HCT116 (cell line): ENCODE measurements around the gene C9orf50. TPM values are rescaled to one million over a fixed set of nuclear protein-coding genes. Genes with fewer than 3 reads are reported as not detected.
"Not testable (repeated sequence)": the region's sequence is repeated elsewhere in the genome, so short reads cannot be mapped to it uniquely, and the experiment has no call there.

Experiments
- ATAC-seq: fragments of 200-7000 bp; cut with Tn5 transposase; 2 replicates; pipeline ENCODE4 v1.9.1; 2020; ENCODE audit warnings: mild to moderate bottlenecking, moderate library complexity
- BruUV-seq: library from RNA; stranded (reverse); fragments of 400-500 nt; replicated peaks from 2 replicates; lab custom pipeline; 2021; lab: Mats Ljungman, UMichigan
- CTCF ChIA-PET: fragments of 300-600 bp; sonication (Branson Sonifier 250); formaldehyde crosslinking; loops from one replicate; lab custom pipeline; 2021; ENCODE audit warnings: antibody characterized with exemption; lab: Charles Lee
- POLR2A ChIA-PET: fragments of 300-600, 350-600 bp; sonication (Branson Sonifier 250); formaldehyde crosslinking; loops from one replicate; lab custom pipeline; 2021; ENCODE audit warnings: antibody characterized with exemption; lab: Charles Lee
- RAD21 ChIA-PET, 2 experiments: fragments of 300-600 bp; sonication (Branson Sonifier 250); formaldehyde crosslinking; loops; one replicate each; lab custom pipeline; 2023; ENCODE audit warnings: low total read pairs in 2 of 2; ENCODE audit not compliant: uncharacterized antibody in 2 of 2, unreplicated experiment in 2 of 2, low non-redundant PET in 1 of 2; lab: Charles Lee
- DNase-seq: peaks from one replicate; pipeline ENCODE4 v3.0.0-alpha.2; 2010; ENCODE audit warnings: low read depth, low spot score
- H2AFZ ChIP-seq: fragments of 200-600 bp; shearing (Covaris generic), sonication (generic); 2 replicates; pipeline ENCODE4 v1.6.1; 2017; ENCODE audit warnings: low read depth, mixed run types, mixed read lengths, antibody characterized with exemption, low read length; ENCODE audit not compliant: poor library complexity, severe bottlenecking
- H3K27ac ChIP-seq: 2 replicates; pipeline ENCODE4 v1.5.1; 2012; ENCODE audit warnings: low read depth, low read length
- H3K27me3 ChIP-seq: fragments of 200-600 bp; sonication (generic); 2 replicates; pipeline ENCODE4 v1.6.1; 2016; ENCODE audit warnings: mixed run types, low read length, mixed read lengths; ENCODE audit not compliant: insufficient read depth
- H3K36me3 ChIP-seq, 2 experiments: fragments of 200-500 bp in 1 of 2; fragments of 200-600 bp in 1 of 2; sonication (Bioruptor generic) in 1 of 2; sonication (generic) in 1 of 2; 2 replicates each; pipeline versions ENCODE4 v1.5.1 to v1.6.1; 2014 to 2016; ENCODE audit warnings: low read length in 2 of 2, inconsistent platforms in 1 of 2, mixed read lengths in 1 of 2, mixed run types in 1 of 2; ENCODE audit not compliant: insufficient read depth in 2 of 2, control insufficient read depth in 1 of 2
- H3K4me1 ChIP-seq, 2 experiments: fragments of 200-600 bp in 1 of 2; sonication (generic) in 1 of 2; 2 replicates each; pipeline versions ENCODE4 v1.5.1 to v1.6.1; 2012 to 2017; ENCODE audit warnings: low read length in 2 of 2, inconsistent platforms in 1 of 2, mild to moderate bottlenecking in 1 of 2, mixed read lengths in 1 of 2, mixed run types in 1 of 2, moderate library complexity in 1 of 2; ENCODE audit not compliant: insufficient read depth in 2 of 2, control insufficient read depth in 1 of 2
- H3K4me2 ChIP-seq: fragments of 200-600 bp; sonication (generic); 2 replicates; pipeline ENCODE4 v1.6.1; 2017; ENCODE audit warnings: mixed run types, low read length, mixed read lengths
- H3K4me3 ChIP-seq, 2 experiments: fragments of 200-600 bp in 1 of 2; sonication (generic) in 1 of 2; replicated peaks in 1 of 2; 2 replicates each; pipeline ENCODE4 v1.5.1; 2011 to 2016; ENCODE audit warnings: low read length in 2 of 2, control low read depth in 1 of 2, low read depth in 1 of 2, mild to moderate bottlenecking in 1 of 2, mixed read lengths in 1 of 2, mixed run types in 1 of 2
- H3K79me2 ChIP-seq: fragments of 200-600 bp; sonication (generic); 2 replicates; pipeline ENCODE4 v1.6.1; 2017; ENCODE audit warnings: mild to moderate bottlenecking, mixed run types, low read length, moderate library complexity, mixed read lengths; ENCODE audit not compliant: insufficient read depth
- H3K9ac ChIP-seq: fragments of 200-600 bp; sonication (generic); 2 replicates; pipeline ENCODE4 v1.6.1; 2016; ENCODE audit warnings: low read length, mixed read lengths
- H3K9me2 ChIP-seq: fragments of 200-600 bp; sonication (generic), shearing (Covaris generic); 2 replicates; pipeline ENCODE4 v1.6.1; 2017; ENCODE audit warnings: mixed run types, mild to moderate bottlenecking, moderate library complexity; ENCODE audit not compliant: insufficient read depth
- H3K9me3 ChIP-seq, 2 experiments: fragments of 200-500 bp in 1 of 2; fragments of 200-600 bp in 1 of 2; sonication (Bioruptor generic) in 1 of 2; sonication (generic) in 1 of 2; 2 replicates each; pipeline ENCODE4 v1.6.1; 2014 to 2017; ENCODE audit warnings: low read length in 2 of 2, mixed read lengths in 2 of 2, inconsistent platforms in 1 of 2, low read depth in 1 of 2, mild to moderate bottlenecking in 1 of 2, mixed run types in 1 of 2, moderate library complexity in 1 of 2; ENCODE audit not compliant: control insufficient read depth in 1 of 2, insufficient read depth in 1 of 2
- H4K20me1 ChIP-seq: fragments of 200-600 bp; sonication (generic), shearing (Covaris generic); 2 replicates; pipeline ENCODE4 v1.6.1; 2017; ENCODE audit warnings: mixed run types, mild to moderate bottlenecking, moderate library complexity; ENCODE audit not compliant: insufficient read depth
- CEBPB ChIP-seq: IDR thresholded peaks from 2 replicates; pipeline ENCODE4 v1.6.1; 2012; ENCODE audit warnings: low read depth
- ELF1 ChIP-seq: IDR thresholded peaks from 2 replicates; pipeline ENCODE4 v1.6.1; 2012; ENCODE audit warnings: low read depth, borderline replicate concordance
- EZH2 ChIP-seq: fragments of 200-600 bp; sonication (generic); IDR thresholded peaks from 2 replicates; pipeline ENCODE4 v1.6.1; 2017; ENCODE audit warnings: antibody characterized with exemption, mixed run types
- EZH2phosphoT487 ChIP-seq: fragments of 200-600 bp; IDR thresholded peaks from 2 replicates; pipeline ENCODE4 v1.6.1; 2018; ENCODE audit warnings: antibody characterized with exemption, borderline replicate concordance
- FOSL1 ChIP-seq: IDR thresholded peaks from 2 replicates; pipeline ENCODE4 v1.6.1; 2012; ENCODE audit warnings: low read depth
- RAD21 ChIP-seq: IDR thresholded peaks from 2 replicates; pipeline ENCODE4 v1.6.1; 2012; ENCODE audit warnings: low read depth, mild to moderate bottlenecking
- SIN3A ChIP-seq: IDR thresholded peaks from 2 replicates; pipeline ENCODE4 v1.6.1; 2012; ENCODE audit warnings: low read depth
- TCF7L2 ChIP-seq: IDR thresholded peaks from 2 replicates; pipeline ENCODE4 v1.7.0; 2011; ENCODE audit warnings: borderline replicate concordance, inconsistent platforms; ENCODE audit not compliant: insufficient read depth, insufficient read length; ENCODE audit errors: extremely low read depth
- ZFX ChIP-seq: fragments of 450-650 bp; IDR thresholded peaks from 2 replicates; pipeline ENCODE4 v1.6.1; 2017
- intact Hi-C: fragments of 100-400 bp; cut with micrococcal nuclease; formaldehyde crosslinking; loops from 2 replicates; pipeline ENCODE4 v1.10.0; 2022
- total RNA-seq: library from RNA; stranded (reverse); gene quantifications from one replicate; pipeline ENCODE4 v1.2.1, GENCODE V29; 2021; ENCODE audit not compliant: unreplicated experiment
- TF ChIP-seq, protein P1 (sequence below), 3 experiments: fragments of 200-600 bp in 1 of 3; sonication (generic) in 1 of 3; IDR thresholded peaks in 2 of 3; conservative IDR thresholded peaks in 1 of 3; 2 replicates each; pipeline ENCODE4 v1.5.1; 2012 to 2017; ENCODE audit warnings: low read depth in 2 of 3, low read length in 2 of 3, antibody characterized with exemption in 1 of 3, borderline replicate concordance in 1 of 3, control low read depth in 1 of 3, mild to moderate bottlenecking in 1 of 3, mixed read lengths in 1 of 3, mixed run types in 1 of 3, moderate library complexity in 1 of 3; ENCODE audit not compliant: insufficient read depth in 1 of 3
- TF ChIP-seq, protein P2 (sequence below): IDR thresholded peaks from 2 replicates; pipeline ENCODE4 v1.6.1; 2012; ENCODE audit warnings: low read depth

C9orf50 gene
- total RNA-seq, 1 experiment from 2014 or later, result not detected

DNA sequence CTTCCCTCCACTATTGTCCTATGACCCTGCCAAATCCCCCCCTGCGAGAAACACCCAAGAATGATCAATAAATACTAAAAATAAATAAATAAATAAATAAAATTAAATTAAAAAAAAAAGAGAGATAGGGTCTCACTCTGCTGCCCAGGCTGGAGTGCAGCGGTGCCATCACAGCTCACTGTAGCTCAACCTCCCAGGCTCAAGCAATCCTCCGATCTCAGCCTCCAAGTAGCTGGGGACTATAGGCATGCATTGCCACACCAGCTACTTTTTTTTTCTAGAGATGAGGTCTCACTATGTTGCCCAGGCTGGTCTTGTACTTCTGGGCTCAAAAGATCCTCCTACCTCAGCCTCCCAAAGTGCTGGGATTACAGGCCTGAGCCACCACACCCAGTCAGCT is 41.3 kb upstream of the C9orf50 start:
- POLR2A ChIA-PET, H3K36me3 ChIP-seq, H4K20me1 ChIP-seq, H3K27ac ChIP-seq, ATAC-seq, H3K9me2 ChIP-seq, H3K9ac ChIP-seq, H3K4me3 ChIP-seq, H3K79me2 ChIP-seq, intact Hi-C loops, H3K27me3 ChIP-seq, RAD21 ChIA-PET, H3K4me2 ChIP-seq, DNase-seq, BruUV-seq, H2AFZ ChIP-seq, H3K9me3 ChIP-seq: not testable (repeated sequence)
- CTCF ChIA-PET, result interaction anchor here (0.7 kb wide), 1 partner anchor 97 kb away, joined by 3 read pairs; no protein-coding TSS in a partner anchor
- H3K4me1 ChIP-seq, result peaks cover 6 to 16% of the 10 kb centered on the region in 2 experiments

DNA sequence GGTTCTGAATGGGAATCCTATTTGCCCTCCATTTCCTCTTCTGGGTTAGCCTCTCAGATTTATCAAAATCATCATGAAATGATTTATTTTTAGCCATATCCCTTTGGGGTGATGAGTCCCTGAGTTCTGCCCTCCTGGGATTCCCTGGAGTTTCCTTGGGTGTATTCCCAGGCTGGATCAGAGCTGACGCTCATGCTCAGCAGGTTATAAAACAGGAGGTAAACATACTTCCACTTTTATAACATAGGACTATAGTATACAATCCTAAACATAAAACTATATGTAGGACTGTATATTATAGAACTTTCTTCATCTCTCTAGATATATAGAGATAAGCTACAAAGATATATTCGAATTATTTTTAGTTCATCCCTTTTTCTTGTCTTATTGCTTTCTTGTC is 40.1 kb upstream of the C9orf50 start:
- ChIA-PET POLR2A (no interaction called here), CTCF (no interaction called here), RAD21 (no interaction called here)
- H3K4me1 ChIP-seq, result peaks cover 3 to 18% of the 10 kb centered on the region in 2 experiments; a peak in 3 of 4 replicates
- no peak overlapping the region for H3K4me2 ChIP-seq
- ATAC-seq, result no peak
- H3K79me2 ChIP-seq, result no peaks in the 10 kb centered on the region
- H3K9ac ChIP-seq, result no peak overlapping the region
- H3K36me3 ChIP-seq, result no peaks in the 10 kb centered on the region
- intact Hi-C loops, result no loop called here
- H3K4me3 ChIP-seq, result no peak overlapping the region
- H2AFZ ChIP-seq, result no peak overlapping the region
- no peaks in the 10 kb centered on the region for H3K9me3 ChIP-seq
- TF ChIP-seq CEBPB (no peak), EZH2 (no peak), RAD21 (no peak), TCF7L2 (no peak), EZH2phosphoT487 (no peak), ZFX (no peak), ELF1 (no peak), FOSL1 (no peak), SIN3A (no peak)
- TF ChIP-seq, protein P1, sequence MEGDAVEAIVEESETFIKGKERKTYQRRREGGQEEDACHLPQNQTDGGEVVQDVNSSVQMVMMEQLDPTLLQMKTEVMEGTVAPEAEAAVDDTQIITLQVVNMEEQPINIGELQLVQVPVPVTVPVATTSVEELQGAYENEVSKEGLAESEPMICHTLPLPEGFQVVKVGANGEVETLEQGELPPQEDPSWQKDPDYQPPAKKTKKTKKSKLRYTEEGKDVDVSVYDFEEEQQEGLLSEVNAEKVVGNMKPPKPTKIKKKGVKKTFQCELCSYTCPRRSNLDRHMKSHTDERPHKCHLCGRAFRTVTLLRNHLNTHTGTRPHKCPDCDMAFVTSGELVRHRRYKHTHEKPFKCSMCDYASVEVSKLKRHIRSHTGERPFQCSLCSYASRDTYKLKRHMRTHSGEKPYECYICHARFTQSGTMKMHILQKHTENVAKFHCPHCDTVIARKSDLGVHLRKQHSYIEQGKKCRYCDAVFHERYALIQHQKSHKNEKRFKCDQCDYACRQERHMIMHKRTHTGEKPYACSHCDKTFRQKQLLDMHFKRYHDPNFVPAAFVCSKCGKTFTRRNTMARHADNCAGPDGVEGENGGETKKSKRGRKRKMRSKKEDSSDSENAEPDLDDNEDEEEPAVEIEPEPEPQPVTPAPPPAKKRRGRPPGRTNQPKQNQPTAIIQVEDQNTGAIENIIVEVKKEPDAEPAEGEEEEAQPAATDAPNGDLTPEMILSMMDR (IDR thresholded peaks at IDR 0.05 in 2 of 3, conservative IDR thresholded peaks at IDR 0.05 in 1 of 3; ENCODE audit: borderline replicate concordance in 1 of 3, insufficient read depth in 1 of 3, low read depth in 2 of 3, low read length in 2 of 3), result no peak
- TF ChIP-seq, protein P2, sequence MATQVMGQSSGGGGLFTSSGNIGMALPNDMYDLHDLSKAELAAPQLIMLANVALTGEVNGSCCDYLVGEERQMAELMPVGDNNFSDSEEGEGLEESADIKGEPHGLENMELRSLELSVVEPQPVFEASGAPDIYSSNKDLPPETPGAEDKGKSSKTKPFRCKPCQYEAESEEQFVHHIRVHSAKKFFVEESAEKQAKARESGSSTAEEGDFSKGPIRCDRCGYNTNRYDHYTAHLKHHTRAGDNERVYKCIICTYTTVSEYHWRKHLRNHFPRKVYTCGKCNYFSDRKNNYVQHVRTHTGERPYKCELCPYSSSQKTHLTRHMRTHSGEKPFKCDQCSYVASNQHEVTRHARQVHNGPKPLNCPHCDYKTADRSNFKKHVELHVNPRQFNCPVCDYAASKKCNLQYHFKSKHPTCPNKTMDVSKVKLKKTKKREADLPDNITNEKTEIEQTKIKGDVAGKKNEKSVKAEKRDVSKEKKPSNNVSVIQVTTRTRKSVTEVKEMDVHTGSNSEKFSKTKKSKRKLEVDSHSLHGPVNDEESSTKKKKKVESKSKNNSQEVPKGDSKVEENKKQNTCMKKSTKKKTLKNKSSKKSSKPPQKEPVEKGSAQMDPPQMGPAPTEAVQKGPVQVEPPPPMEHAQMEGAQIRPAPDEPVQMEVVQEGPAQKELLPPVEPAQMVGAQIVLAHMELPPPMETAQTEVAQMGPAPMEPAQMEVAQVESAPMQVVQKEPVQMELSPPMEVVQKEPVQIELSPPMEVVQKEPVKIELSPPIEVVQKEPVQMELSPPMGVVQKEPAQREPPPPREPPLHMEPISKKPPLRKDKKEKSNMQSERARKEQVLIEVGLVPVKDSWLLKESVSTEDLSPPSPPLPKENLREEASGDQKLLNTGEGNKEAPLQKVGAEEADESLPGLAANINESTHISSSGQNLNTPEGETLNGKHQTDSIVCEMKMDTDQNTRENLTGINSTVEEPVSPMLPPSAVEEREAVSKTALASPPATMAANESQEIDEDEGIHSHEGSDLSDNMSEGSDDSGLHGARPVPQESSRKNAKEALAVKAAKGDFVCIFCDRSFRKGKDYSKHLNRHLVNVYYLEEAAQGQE, result no peak
- no peak overlapping the region for H3K27ac ChIP-seq
- no peaks in the 10 kb centered on the region for H3K27me3 ChIP-seq
- DNase-seq, result no peak
- H3K9me2 ChIP-seq, result no peaks in the 10 kb centered on the region
- no TSS peak for BruUV-seq
- H4K20me1 ChIP-seq, result no peaks in the 10 kb centered on the region
